ENCODE results near the gene TTBK2. TPM values are rescaled to one million over a fixed set of nuclear protein-coding genes. Genes with fewer than 3 reads are reported as not detected.
A peak's percentile ranks its signal among the peaks of the same experiment; 100 is the strongest.
"Not testable (repeated sequence)": the region's sequence is repeated elsewhere in the genome, so short reads cannot be mapped to it uniquely, and the experiment has no call there.

TTBK2 gene
- total RNA-seq, 1 donor from 2014 or later, result 23.3 TPM

DNA sequence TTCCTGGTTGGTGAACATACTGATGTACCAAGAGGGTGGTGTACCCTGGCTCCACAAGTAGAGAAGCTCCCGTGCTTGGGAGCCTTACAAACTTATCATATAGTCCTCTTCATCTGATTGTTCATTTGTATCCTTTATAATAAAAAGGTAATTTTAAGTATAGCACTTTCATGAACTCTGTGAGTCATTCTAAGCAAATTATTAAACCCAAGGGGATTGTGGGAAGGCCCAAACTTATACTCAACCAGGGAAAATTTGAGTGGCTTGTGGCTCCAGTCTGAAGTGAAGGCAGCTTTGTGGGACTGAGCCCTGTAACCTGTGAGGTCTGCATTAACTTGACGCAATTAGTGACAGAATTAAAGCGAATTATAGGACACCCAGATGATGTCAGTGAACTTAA, 29.0 kb downstream of the TTBK2 start:
- Histone ChIP-seq H3K27me3 (ENCODE audit: low read depth) (no peaks in the 10 kb centered on the region), H3K27ac (replicated peaks) (no peak overlapping the region), H3K9me3 (replicated peaks) (peaks cover 6% of the 10 kb centered on the region), H3K36me3 (peaks cover 5% of the 10 kb centered on the region), H3K4me1 (peaks cover 23% of the 10 kb centered on the region), H3K4me3 (no peak overlapping the region)
- TF ChIP-seq, protein P1, sequence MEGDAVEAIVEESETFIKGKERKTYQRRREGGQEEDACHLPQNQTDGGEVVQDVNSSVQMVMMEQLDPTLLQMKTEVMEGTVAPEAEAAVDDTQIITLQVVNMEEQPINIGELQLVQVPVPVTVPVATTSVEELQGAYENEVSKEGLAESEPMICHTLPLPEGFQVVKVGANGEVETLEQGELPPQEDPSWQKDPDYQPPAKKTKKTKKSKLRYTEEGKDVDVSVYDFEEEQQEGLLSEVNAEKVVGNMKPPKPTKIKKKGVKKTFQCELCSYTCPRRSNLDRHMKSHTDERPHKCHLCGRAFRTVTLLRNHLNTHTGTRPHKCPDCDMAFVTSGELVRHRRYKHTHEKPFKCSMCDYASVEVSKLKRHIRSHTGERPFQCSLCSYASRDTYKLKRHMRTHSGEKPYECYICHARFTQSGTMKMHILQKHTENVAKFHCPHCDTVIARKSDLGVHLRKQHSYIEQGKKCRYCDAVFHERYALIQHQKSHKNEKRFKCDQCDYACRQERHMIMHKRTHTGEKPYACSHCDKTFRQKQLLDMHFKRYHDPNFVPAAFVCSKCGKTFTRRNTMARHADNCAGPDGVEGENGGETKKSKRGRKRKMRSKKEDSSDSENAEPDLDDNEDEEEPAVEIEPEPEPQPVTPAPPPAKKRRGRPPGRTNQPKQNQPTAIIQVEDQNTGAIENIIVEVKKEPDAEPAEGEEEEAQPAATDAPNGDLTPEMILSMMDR (IDR thresholded peaks at IDR 0.05; ENCODE audit: borderline replicate concordance), result no peak
- intact Hi-C loops (cut with micrococcal nuclease), result no loop called here
- no peak for DNase-seq

DNA sequence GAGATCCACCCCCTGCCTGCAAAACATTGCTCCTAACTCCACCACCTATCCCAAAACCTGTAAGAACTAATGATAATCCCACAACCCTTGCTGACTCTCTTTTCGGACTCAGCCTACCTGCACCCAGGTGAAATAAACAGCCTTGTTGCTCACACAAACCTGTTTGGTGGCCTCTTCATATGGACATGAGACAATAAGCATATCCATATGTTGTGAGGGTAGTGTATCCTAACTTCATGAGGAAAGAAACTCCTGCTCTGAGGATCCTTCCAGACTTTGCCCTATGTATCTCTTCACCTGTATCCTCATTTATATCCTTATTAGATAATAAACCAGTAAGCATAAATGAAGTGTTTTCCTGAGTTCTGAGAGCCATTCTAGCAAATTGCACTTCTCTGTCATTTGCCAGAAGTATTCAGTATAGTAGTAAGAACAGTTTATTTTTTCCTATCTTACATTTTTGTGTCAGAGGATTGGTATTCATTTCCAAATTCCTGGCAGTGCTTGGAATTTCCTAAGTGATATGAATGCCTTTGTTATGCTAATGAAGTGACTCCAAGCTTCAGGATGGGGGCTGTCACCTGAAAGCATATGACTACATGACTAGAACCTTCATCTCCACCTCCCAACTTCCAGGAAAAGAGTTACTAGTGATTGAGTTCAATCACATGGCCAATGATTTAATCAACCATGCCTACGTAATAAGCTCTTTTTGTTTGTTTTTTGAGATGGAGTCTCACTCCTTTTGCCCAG, 30.2 kb downstream of the TTBK2 start:
- H3K4me3 ChIP-seq, result no peak overlapping the region
- H3K36me3 ChIP-seq, result peaks cover 5% of the 10 kb centered on the region
- intact Hi-C loops (cut with micrococcal nuclease), result no loop called here
- H3K27ac ChIP-seq (replicated peaks), result peak overlapping the region; percentile 42
- peaks cover 23% of the 10 kb centered on the region for H3K4me1 ChIP-seq
- TF ChIP-seq, protein P1 (IDR thresholded peaks at IDR 0.05; ENCODE audit: borderline replicate concordance), result no peak
- no peak for DNase-seq
- H3K9me3 ChIP-seq (replicated peaks), result peaks cover 6% of the 10 kb centered on the region
- H3K27me3 ChIP-seq (ENCODE audit: low read depth), result no peaks in the 10 kb centered on the region

DNA sequence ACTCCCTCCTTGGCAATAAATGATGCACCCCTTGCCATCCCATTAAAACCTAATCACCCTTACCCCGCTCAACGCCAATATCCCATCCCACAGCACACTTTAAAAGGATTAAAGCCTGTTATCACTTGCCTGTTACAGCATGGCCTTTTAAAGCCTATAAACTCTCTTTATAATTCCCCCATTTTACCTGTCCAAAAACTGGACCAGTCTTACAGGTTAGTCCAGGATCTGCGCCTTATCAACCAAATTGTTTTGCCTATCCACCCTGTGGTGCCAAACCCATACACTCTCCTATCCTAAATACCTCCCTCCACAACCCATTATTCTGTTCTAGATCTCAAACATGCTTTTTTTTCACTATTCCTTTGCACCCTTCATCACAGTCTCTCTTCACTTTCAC, 33.2 kb downstream of the TTBK2 start:
- H3K36me3 ChIP-seq; H3K27me3 ChIP-seq (ENCODE audit: low read depth); H3K4me3 ChIP-seq; H3K27ac ChIP-seq (replicated peaks); intact Hi-C loops (cut with micrococcal nuclease); DNase-seq: not testable (repeated sequence)
- Histone ChIP-seq H3K9me3 (replicated peaks) (peaks cover 12% of the 10 kb centered on the region), H3K4me1 (peaks cover 23% of the 10 kb centered on the region)

DNA sequence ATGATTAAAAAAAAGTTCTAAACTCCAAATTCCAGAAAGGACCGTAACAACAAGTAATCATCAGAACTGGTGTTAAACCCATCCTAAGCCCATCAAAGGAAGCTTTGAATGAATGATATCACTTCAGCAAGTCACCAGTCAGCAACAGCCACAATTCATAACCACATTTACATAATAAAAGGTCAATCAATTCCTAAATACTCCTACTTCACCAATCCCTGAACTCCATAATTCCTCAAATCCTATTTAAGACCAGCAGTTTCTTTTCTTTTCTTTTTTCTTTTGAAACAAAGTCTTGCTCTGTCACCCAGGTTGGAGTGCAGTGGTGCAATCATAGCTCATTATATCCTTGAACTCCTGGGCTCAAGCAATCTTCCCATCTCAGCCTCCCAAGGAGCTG, 40.5 kb downstream of the TTBK2 start:
- no peak overlapping the region for H3K4me3 ChIP-seq
- H3K27me3 ChIP-seq (ENCODE audit: low read depth), result no peaks in the 10 kb centered on the region
- peaks cover 12% of the 10 kb centered on the region for H3K9me3 ChIP-seq (replicated peaks)
- DNase-seq, result no peak
- H3K27ac ChIP-seq (replicated peaks), result no peak overlapping the region
- H3K36me3 ChIP-seq, result no peaks in the 10 kb centered on the region
- intact Hi-C loops (cut with micrococcal nuclease), result no loop called here
- peaks cover 7% of the 10 kb centered on the region for H3K4me1 ChIP-seq
- TF ChIP-seq, protein P1 (IDR thresholded peaks at IDR 0.05; ENCODE audit: borderline replicate concordance), result no peak

DNA sequence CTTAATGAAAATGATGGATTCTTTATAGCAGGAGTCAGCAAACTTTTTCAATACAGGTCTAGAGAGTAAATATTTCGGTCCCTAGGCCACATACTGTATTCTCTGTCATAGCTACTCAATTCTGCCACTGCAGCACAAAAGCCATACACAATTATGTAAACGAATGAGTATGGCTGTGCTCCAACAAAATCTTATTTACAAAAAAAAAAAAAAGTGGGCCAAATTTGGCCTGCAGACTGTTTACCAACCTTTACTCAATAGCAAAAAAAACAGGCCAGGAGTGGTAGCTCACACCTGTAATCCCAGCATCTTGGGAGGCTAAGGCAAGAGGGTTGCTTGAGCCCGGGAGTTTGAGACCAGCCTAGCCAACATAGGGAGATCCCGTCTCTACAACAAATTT, 41.1 kb downstream of the TTBK2 start:
- intact Hi-C loops (cut with micrococcal nuclease), result no loop called here
- TF ChIP-seq, protein P1 (IDR thresholded peaks at IDR 0.05; ENCODE audit: borderline replicate concordance), result no peak
- no peaks in the 10 kb centered on the region for H3K27me3 ChIP-seq (ENCODE audit: low read depth)
- peaks cover 7% of the 10 kb centered on the region for H3K4me1 ChIP-seq
- no peak overlapping the region for H3K27ac ChIP-seq (replicated peaks)
- H3K36me3 ChIP-seq, result no peaks in the 10 kb centered on the region
- H3K4me3 ChIP-seq, result no peak overlapping the region
- DNase-seq, result no peak
- peaks cover 11% of the 10 kb centered on the region for H3K9me3 ChIP-seq (replicated peaks)

DNA sequence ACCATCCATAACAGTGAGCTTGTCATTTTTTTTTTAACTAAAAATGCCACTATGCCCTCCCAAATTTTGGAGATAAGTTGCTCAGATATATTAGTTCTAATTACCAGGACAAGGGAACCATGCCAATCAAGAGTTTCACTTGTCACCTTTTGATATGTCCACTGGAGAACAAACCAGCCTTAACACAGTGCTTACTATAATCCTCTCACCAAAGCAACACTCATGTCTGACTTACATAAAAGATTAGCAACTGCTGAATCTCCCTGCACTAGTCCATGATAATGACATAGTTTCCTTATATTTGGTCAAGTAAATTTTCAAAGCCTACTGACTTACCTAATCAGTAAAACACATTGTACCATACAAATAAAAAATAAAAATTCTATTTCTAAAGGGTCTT, 44.4 kb downstream of the TTBK2 start:
- Histone ChIP-seq H3K9me3 (replicated peaks) (no peaks in the 10 kb centered on the region), H3K27ac (replicated peaks) (no peak overlapping the region), H3K36me3 (no peaks in the 10 kb centered on the region), H3K4me1 (peaks cover 7% of the 10 kb centered on the region), H3K27me3 (ENCODE audit: low read depth) (no peaks in the 10 kb centered on the region), H3K4me3 (no peak overlapping the region)
- intact Hi-C loops (cut with micrococcal nuclease), result no loop called here
- TF ChIP-seq, protein P1 (IDR thresholded peaks at IDR 0.05; ENCODE audit: borderline replicate concordance), result no peak
- no peak for DNase-seq
